NCI-H1417 (cell line): ENCODE results near the gene MADD.
"Not testable (repeated sequence)": the region's sequence is repeated elsewhere in the genome, so short reads cannot be mapped to it uniquely, and the experiment has no call there.

ENCODE experiments used
- DNase-seq, 3 experiments: peaks; one replicate each; lab custom pipeline; 2025; lab: John Stamatoyannopoulos, UW

MADD gene

GRCh38 chr11:47318166-47318565, 48.2 kb downstream of the MADD start:
- no peak for DNase-seq

GRCh38 chr11:47324520-47324919, 54.6 kb downstream of the MADD start:
- no peak for DNase-seq

- no peak for DNase-seq
Measured at GRCh38 chr11:47325271-47326041, 55.5 kb downstream of the MADD start.

DNA sequence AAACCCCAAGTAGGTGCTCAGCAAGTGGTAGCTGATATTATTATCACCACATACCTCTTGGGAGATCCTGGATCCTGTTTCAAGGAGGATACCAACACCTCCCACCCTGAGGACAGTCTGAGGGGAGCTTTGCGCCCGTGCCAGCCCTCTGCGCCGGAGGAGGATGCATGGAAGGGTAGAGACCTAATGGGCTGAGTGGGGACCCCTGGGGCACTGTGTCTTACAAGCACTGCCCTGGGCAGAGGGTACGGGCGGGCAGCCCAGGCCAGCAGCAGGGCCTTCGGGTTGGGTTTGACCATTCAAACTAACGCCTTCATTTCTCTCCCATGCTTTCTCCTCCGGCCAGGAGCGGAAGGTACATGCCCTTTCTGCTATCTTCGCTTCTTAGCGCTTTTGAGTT, 56.3 kb downstream of the MADD start:
- DNase-seq = no peak

GRCh38 chr11:47327025-47327424, 57.1 kb downstream of the MADD start:
- peak; percentile 17 to 59 (median 47) for DNase-seq

GRCh38 chr11:47327949-47328348, 58.0 kb downstream of the MADD start:
- DNase-seq = no peak

DNA sequence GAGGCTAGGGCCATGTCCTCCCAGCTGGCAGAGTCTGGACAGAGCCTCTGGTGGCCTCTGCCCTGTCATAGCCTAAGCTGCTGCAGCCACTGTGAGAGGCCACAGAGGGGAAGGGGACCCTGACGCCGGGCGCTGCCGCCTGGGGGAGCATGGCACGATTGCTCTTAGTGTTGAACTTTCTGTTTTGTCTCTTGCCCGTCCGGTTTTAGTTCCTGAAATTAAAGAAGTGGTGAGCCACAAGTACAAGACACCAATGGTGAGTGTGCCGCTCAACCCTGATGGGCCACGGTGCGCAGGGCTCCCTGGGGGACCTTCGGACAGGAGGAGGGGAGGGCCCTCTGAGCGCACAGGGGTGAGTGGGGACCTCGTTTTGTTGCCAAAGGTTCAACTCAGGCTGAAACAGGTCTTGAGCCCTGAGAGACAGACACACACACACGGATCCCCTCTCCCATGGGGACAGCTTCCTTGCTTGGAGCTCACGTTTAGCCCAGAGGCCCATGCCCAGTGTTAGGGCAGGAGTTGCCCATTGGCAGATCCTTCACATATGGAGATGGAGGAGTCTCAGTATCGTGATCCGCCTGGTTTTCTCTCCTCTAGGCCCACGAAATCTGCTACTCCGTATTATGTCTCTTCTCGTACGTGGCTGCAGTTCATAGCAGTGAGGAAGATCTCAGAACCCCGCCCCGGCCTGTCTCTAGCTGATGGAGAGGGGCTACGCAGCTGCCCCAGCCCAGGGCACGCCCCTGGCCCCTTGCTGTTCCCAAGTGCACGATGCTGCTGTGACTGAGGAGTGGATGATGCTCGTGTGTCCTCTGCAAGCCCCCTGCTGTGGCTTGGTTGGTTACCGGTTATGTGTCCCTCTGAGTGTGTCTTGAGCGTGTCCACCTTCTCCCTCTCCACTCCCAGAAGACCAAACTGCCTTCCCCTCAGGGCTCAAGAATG, 58.8 kb downstream of the MADD start:
- DNase-seq = no peak

DNA sequence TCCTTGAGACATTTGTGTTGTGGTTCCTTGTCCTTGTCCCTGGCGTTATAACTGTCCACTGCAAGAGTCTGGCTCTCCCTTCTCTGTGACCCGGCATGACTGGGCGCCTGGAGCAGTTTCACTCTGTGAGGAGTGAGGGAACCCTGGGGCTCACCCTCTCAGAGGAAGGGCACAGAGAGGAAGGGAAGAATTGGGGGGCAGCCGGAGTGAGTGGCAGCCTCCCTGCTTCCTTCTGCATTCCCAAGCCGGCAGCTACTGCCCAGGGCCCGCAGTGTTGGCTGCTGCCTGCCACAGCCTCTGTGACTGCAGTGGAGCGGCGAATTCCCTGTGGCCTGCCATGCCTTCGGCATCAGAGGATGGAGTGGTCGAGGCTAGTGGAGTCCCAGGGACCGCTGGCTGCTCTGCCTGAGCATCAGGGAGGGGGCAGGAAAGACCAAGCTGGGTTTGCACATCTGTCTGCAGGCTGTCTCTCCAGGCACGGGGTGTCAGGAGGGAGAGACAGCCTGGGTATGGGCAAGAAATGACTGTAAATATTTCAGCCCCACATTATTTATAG, 59.6 kb downstream of the MADD start:
- no peak for DNase-seq

DNA sequence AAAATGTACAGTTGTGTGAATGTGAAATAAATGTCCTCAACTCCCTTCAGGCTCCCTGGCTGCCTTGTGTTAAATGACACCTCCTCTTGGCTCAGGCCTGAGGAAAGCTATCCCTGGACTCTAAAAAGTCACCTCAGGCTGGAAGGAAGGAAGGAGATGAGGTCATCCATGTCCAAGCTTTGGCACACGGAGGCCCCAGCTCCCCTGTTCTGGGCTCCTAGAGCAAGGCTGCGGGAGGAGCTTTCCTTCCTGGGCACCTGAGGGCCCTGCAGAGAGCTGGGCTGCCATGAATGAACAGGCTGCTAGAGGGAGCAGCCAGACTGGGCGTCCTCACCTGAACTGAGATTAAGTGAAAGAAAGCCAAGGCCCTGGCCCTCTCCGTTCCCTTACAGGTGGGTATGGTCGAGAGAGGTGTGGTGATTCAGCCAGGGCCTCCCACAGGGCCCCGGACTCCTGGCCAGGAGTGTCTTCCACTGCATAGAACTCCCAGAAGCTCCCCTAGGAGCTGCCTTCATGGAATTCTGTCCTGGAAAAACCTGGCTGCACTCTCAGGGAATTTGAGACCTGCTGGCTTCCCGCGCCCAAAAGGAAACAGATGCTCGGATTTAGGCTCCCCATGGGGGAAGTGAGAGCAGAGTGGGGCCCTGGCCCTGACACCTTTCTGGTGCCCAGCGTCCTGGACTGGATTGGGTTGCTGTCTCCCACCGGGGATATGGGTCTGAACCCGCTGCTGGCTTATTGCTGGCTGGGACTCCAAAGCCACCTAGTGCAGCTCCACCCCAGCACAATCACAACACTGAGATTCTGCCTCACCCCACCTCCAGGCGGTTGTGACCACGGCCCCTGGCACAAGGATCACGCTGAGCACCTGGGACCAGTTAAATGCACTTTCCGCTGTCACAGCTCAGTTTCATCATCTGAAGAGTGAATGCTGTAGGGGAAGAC, 60.3 kb downstream of the MADD start:
- DNase-seq = peak in 2 of 3 experiments; percentile 2 to 23

- DNase-seq = peak in 1 of 3 experiments; percentile 5
Measured at GRCh38 chr11:47331454-47332302, 61.7 kb downstream of the MADD start.

GRCh38 chr11:47332303-47332711, 62.4 kb downstream of the MADD start:
- no peak for DNase-seq

- no peak for DNase-seq
Measured at GRCh38 chr11:47332791-47333525, 63.0 kb downstream of the MADD start.

- DNase-seq = no peak
Measured at GRCh38 chr11:47333526-47333845, 63.6 kb downstream of the MADD start.

- no peak for DNase-seq
Measured at GRCh38 chr11:47333886-47334443, 64.0 kb downstream of the MADD start.

GRCh38 chr11:47334699-47335411, 64.9 kb downstream of the MADD start:
- not testable (repeated sequence) for DNase-seq

DNA sequence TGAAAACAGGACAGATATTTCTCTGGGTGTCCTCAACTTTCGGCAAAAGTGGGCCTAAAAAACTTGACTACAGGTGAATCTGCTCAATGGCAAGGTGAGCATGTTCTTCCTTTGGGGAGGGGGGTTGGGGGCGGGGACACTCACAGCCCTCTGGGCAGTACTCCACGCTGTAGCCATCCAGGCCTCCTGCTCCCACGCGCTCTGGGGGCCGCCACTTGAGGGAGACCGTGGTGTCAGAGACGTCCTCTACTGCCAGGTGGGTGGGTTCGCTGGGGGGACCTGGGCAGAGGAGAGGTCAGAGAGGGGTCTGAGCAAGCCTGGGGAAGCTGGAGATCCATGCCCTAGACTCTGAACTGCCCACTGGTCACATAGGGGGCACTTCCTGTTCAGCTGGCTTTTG, 65.8 kb downstream of the MADD start:
- no peak for DNase-seq

DNA sequence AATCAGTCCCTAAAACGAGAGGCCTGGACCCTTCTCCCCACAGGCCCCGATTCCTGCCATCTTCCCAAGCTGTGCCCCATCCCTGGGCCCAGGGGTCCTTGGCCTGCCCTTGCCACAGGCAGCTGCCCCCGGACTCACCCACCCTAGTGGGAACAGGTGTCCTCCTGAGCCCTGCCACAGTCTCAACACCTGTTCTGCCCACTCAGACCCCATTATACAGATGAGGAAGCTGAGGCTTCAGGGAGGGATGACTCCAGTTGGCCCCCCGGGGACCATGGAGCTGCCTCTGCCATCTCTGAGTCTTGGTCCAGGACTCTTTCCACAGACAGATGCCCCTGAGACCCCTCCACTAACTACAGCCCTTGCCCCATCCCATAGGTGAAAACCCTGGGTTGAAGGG, 66.7 kb downstream of the MADD start:
- DNase-seq = no peak

- no peak for DNase-seq
Measured at GRCh38 chr11:47337229-47337924, 67.4 kb downstream of the MADD start.
